ENCODE measurements around the gene IL17RD.

GRCh38 chr3:57143886-57144459 lies 21.2 kb downstream of the IL17RD start:
- TF ChIP-seq, protein P1, sequence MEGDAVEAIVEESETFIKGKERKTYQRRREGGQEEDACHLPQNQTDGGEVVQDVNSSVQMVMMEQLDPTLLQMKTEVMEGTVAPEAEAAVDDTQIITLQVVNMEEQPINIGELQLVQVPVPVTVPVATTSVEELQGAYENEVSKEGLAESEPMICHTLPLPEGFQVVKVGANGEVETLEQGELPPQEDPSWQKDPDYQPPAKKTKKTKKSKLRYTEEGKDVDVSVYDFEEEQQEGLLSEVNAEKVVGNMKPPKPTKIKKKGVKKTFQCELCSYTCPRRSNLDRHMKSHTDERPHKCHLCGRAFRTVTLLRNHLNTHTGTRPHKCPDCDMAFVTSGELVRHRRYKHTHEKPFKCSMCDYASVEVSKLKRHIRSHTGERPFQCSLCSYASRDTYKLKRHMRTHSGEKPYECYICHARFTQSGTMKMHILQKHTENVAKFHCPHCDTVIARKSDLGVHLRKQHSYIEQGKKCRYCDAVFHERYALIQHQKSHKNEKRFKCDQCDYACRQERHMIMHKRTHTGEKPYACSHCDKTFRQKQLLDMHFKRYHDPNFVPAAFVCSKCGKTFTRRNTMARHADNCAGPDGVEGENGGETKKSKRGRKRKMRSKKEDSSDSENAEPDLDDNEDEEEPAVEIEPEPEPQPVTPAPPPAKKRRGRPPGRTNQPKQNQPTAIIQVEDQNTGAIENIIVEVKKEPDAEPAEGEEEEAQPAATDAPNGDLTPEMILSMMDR (IDR thresholded peaks at IDR 0.05 in 4 of 5, conservative IDR thresholded peaks at IDR 0.05 in 1 of 5) = no peak
- no peak for TF ChIP-seq POLR2A (IDR thresholded peaks at IDR 0.05)

Measured in gastrocnemius medialis (tissue), 4 donors.